ENCODE data around the gene ABHD16B.
"Not testable (repeated sequence)": the region's sequence is repeated elsewhere in the genome, so short reads cannot be mapped to it uniquely, and the experiment has no call there.

The ABHD16B gene

GRCh38 chr20:63856098-63856511 lies 5.2 kb upstream of the ABHD16B start:
- no peak for DNase-seq

- no peak for DNase-seq
These were observed 3.4 kb upstream of the ABHD16B start for GRCh38 chr20:63857764-63858392.

- DNase-seq: no peak
These were observed 2.7 kb upstream of the ABHD16B start for GRCh38 chr20:63858393-63859165.

GRCh38 chr20:63859166-63859699 lies 2.1 kb upstream of the ABHD16B start:
- no peak for DNase-seq

- no peak for DNase-seq
These were observed 810 bp upstream of the ABHD16B start for GRCh38 chr20:63860325-63861051.

DNA sequence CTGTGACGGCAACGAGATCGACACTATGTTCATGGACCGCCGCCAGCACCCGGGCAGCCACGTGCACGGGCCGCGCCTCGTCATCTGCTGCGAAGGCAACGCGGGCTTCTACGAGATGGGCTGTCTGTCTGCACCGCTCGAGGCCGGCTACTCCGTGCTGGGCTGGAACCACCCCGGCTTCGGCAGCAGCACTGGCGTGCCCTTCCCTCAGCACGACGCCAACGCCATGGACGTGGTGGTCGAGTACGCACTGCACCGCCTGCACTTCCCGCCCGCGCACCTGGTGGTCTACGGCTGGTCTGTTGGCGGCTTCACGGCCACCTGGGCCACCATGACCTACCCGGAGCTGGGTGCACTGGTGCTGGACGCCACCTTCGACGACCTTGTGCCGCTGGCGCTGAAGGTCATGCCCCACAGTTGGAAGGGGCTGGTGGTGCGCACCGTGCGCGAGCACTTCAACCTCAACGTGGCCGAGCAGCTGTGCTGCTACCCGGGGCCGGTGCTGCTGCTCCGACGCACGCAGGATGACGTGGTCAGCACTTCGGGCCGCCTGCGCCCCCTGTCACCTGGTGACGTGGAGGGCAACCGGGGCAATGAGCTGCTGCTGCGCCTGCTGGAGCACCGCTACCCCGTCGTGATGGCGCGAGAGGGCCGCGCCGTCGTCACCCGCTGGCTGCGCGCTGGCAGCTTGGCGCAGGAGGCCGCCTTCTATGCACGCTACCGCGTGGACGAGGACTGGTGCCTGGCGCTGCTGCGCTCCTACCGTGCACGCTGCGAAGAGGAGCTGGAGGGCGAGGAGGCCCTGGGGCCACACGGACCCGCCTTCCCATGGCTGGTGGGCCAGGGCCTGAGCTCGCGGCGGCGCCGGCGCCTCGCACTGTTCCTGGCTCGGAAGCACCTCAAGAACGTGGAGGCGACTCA lies 943 bp downstream of the ABHD16B start:
- no peak for DNase-seq

DNA sequence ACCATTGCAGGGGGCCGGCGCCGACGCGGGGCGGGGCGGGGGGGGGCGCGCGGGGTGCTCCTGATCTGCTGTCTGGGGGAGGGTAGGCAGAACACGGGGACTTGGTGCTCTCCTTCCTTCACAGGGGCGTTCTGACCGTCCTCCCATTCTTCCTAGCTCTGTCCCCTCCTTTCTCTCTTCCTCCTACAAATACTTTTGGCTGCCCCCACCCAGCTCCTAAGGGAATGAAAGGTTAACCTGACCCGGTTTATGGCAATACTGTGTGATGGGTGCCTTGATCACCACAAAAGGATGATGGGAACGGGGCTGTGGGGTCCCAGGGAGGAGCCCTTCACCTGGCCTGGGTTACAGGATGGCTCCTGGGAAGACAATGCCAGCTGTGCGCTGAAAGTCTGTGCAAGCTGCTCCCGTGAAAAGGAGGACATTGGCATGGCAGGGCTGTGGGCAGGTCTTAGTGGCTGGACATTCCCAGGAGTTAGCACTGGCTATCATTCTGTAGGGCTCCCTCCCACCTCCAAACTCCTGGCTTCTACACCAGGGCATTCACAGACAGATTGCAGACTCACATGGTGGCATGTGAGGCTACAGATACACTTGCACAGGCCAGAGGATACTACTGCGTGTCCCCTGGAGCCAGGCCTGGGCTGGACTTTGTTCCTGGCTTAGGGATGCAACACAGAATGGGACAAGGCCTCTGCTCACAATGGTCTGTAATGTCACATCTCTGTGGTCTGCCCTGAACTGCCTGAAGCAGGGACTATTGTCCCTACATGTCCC lies 1.9 kb downstream of the ABHD16B start:
- DNase-seq: no peak

DNA sequence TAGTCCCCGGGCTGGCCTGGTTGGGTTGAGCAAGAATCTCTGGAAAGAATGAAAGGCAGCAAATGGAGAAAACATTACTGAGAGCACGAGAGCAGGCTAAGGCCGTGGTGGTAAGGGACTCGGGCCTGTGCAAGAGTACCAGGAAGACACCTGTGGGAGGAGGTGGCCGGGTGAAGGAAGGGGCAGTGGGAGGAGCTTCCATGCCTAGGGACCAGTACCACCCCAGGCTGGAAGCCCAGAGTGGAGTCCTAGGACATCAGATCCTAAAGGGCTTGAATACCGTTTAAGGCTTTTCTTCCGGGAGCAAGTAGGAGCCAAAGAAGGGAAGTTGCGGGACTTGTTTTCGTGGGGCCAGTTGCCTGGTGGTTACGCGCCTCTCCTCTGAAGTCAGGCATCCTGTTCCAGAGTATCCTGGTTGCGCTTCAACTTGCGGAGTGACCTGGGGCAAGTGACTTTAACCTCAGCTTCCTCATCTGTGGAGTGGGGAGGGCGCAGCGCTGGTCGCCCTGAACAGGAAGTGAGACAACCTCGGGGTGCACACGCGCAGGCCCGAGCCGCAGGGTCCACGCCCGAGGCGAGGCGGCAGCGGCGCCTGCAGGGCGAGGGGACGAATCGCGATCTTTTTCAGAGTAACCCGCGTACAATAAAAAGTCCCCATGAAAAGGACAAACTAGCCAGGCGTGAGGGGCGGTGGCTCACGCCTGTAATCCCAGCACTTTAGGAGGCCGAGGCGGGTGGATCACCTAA lies 2.7 kb downstream of the ABHD16B start:
- peak; percentile 82 for DNase-seq

DNA sequence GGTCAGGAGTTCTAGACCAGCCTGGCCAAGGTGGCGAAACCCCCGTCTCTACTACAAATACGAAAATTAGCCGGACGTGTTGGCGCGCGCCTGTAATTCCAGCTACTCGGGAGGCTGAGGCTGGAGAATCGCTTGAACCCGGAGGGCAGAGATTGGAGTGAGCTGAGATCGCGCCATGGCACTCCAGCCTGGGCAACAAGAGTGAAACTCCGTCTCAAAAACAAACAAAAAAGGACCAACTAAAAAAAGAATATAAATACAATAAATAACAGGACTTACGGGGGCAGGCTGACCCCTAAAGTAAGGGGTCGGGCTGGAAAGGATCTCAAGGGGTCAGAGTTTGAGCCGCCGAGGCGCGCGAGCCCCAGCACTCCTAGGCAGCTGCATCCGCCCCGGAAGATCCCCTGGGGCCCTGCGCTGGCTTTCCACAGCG lies 3.3 kb downstream of the ABHD16B start:
- no peak for DNase-seq

DNA sequence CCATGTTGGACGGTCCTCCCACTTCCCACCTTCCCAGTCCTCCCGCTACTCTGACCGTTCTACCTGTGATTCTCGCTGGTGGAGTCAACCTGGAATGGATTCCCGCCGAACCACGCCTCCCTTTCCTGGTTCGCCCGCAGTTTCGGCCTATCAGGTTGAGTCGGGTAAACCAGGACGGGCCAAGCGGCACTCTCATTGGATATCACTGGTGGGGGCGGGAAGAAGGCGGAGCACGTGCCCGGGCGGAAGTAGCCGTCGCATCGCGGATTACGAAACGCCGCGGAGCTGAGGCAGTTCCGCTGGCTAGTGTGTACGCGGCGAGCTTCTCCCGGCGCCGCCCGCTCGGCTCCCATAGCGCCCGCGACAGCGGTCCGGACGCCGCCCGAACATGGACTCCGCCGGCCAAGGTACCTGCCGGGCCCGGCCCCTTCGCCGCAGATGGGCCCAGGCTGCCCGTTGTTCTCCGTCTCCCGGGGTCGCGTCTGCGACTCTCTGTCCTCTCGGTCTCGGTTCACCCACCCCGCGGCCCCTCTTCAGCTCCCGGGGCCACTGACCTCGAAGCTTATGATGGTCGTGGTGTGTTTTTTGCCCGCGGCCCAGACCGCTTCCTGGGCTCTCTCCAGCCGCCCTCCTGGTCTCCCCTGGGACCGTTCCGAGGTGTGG lies 3.8 kb downstream of the ABHD16B start, which contains the start of gene TPD52L2:
TPD52L2 (plus strand) TSS at position 293 of the 663 bp plus-strand sequence; CDS start at position 389, 96 bp downstream.
- peak; percentile 99 for DNase-seq

DNA sequence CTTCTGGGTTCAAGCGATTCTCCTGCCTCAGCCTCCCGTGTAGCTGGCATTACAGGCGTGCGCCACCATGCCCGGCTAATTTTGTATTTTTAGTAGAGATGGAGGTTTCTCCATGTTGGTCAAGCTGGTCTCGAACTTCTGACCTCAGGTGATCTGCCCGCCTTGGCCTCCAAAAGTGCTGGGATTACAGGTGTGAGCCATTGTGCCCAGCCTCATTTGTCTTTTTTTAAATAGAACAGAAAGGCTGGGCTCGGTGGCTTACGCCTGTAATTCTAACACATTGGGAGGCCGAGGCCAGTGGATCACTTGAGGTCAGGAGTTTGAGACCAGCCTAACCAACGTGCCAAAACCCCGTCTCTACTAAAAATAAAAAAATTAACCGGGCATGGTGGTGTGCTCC lies 5.7 kb downstream of the ABHD16B start:
- DNase-seq: not testable (repeated sequence)

- DNase-seq: no peak
These were observed 7.0 kb downstream of the ABHD16B start for GRCh38 chr20:63868264-63868663.

- DNase-seq: no peak
These were observed 12.2 kb downstream of the ABHD16B start for GRCh38 chr20:63873477-63873971.

- not testable (repeated sequence) for DNase-seq
These were observed 12.9 kb downstream of the ABHD16B start for GRCh38 chr20:63874241-63874640.

DNA sequence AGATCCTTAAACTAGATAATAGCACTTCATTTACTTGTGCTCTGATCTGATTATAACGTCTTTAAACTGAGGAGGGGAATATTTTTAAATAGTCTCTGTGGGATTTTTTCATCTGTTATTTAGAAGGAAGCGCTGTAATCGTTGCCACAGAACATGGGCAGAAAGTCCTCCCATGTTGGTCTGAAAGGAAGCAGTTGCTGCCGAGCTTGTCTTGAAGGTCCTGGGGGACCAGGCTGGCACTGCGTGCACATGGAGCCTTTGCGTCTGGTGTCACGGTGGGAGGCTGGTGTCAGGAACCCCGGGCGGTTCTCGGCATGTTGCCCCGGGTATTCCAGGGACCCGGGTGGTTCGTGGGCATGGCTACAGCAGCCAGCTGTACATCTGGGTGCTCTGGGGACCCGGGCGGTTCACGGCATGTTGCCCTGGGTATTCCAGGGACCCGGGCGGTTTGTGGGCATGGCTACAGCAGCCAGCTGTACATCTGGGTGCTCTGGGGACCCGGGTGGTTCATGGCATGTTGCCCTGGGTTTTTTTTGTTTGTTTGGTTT lies 15.3 kb downstream of the ABHD16B start:
- no peak for DNase-seq

- no peak for DNase-seq
These were observed 16.6 kb downstream of the ABHD16B start for GRCh38 chr20:63877755-63878470.

DNA sequence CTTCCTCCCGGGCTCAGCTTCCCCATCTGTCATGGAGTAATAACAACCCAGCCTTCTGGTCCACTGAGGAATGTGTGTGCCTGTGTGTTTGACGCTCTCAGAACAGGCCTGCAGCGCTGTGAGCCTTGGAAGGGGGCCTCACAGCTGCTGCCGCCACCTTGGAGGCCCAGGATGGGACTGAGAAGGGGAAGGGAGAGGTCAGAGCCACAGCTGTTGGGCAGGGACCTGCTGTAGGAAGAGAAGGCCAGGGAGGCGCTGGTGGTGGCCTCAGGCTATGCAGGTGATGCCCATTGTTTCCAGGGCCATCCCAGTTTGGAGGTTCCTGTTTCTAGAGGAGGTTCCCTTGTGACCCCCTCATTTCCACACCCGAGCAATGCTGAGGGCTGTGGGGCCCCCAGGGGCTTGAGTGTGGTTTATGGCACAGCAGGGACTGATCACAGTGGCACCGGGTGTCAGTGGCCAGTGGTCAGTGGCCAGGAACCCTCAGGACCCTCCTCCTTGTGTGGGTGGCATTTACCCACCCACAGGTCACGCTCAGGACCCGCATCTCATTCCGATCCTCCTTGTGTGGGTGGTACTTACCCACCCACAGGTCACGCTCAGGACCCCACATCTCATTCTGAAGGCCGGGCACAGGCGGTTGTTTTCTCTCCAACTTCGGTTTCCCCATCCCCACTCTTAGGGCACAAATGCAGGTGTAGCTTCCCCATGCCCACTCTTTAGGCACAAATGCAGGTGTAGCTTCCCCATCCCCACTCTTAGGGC lies 17.8 kb downstream of the ABHD16B start:
- DNase-seq: no peak

GRCh38 chr20:63880901-63881300 lies 19.6 kb downstream of the ABHD16B start:
- DNase-seq: not testable (repeated sequence)
